Effector memory CD8-positive, alpha-beta T cell (primary cell): ENCODE measurements around the gene SYNE4.
A peak's percentile ranks its signal among the peaks of the same experiment; 100 is the strongest.
"Not testable (repeated sequence)": the region's sequence is repeated elsewhere in the genome, so short reads cannot be mapped to it uniquely, and the experiment has no call there.

Experiments
- ATAC-seq: fragments of 150-1000 bp; cut with Tn5 transposase; replicated peaks from 2 replicates; pipeline ENCODE4 v1.10.0; 2021; ENCODE audit warnings: mild to moderate bottlenecking, moderate library complexity
- DNase-seq, 3 experiments: peaks; one replicate each; pipeline ENCODE4 v3.0.0; 2021
- H3K27ac Mint-ChIP-seq, 2 donors: one replicate each; pipeline ENCODE4 v1.8.0; 2022; ENCODE audit warnings: mild to moderate bottlenecking in 2 of 2, mixed read lengths in 2 of 2, moderate library complexity in 2 of 2
- H3K27me3 Mint-ChIP-seq, 2 donors: one replicate each; pipeline ENCODE4 v1.8.0; 2022; ENCODE audit warnings: mixed read lengths in 2 of 2
- H3K36me3 Mint-ChIP-seq: one replicate; pipeline ENCODE4 v1.8.0; 2022; ENCODE audit warnings: mild to moderate bottlenecking, moderate library complexity, mixed read lengths; ENCODE audit not compliant: insufficient read depth
- H3K4me1 Mint-ChIP-seq, 2 donors: one replicate each; pipeline ENCODE4 v1.8.0; 2022; ENCODE audit warnings: low read depth in 2 of 2, mixed read lengths in 2 of 2
- H3K4me3 Mint-ChIP-seq, 2 donors: one replicate each; pipeline ENCODE4 v1.8.0; 2022; ENCODE audit warnings: mild to moderate bottlenecking in 2 of 2, mixed read lengths in 2 of 2, moderate library complexity in 2 of 2
- H3K9me3 Mint-ChIP-seq, 2 donors: one replicate each; pipeline ENCODE4 v1.8.0; 2022; ENCODE audit warnings: mixed read lengths in 2 of 2
- total RNA-seq, 9 experiments: gene quantifications; one replicate each; lab custom pipeline; 2026; lab: John Stamatoyannopoulos, UW

The SYNE4 gene
- 0 to 2.5 (median 1.0) reads per million in 9 experiments for total RNA-seq

- H3K27ac Mint-ChIP-seq, result peak within 1 kb of the TSS; percentile 27 to 65
- peaks cover 3% of the 10 kb centered on the region for H3K36me3 Mint-ChIP-seq
- ATAC-seq, result no peak
- no peaks in the 10 kb centered on the region for H3K27me3 Mint-ChIP-seq
- peaks cover 23 to 24% of the 10 kb centered on the region in 2 donors for H3K4me1 Mint-ChIP-seq
- DNase-seq, result no peak
- H3K4me3 Mint-ChIP-seq, result peak within 1 kb of the TSS; percentile 56 to 66
- H3K9me3 Mint-ChIP-seq, result no peaks in the 10 kb centered on the region
Observed at GRCh38 chr19:36008336-36008978, at the start of gene SYNE4. Gene SYNE4 (minus strand): TSS chr19:36008813. CDS start chr19:36008681, 132 bp downstream.

- peak; percentile 69 for ATAC-seq
- Mint-ChIP-seq H3K4me3 (peak within 1 kb of the TSS; percentile 87 to 88), H3K27me3 (no peaks in the 10 kb centered on the region), H3K36me3 (peaks cover 14% of the 10 kb centered on the region), H3K4me1 (peaks cover 5 to 13% of the 10 kb centered on the region in 2 donors), H3K27ac (peak within 1 kb of the TSS; percentile 86 to 96), H3K9me3 (no peaks in the 10 kb centered on the region)
- peak in 2 of 3 experiments; percentile 93 for DNase-seq
Observed at GRCh38 chr19:36054733-36055686, 46.4 kb upstream of the SYNE4 start, which contains the start of gene WDR62. Gene WDR62 (plus strand): TSS chr19:36054897. CDS start chr19:36054972, 75 bp downstream.

GRCh38 chr19:36054119-36054732, 45.6 kb upstream of the SYNE4 start, which contains the start of gene THAP8:
Gene THAP8 (minus strand): TSS chr19:36054285. CDS start chr19:36054217, 68 bp downstream.
- Mint-ChIP-seq H3K4me1 (peaks cover 5 to 13% of the 10 kb centered on the region in 2 donors), H3K27ac (peak within 1 kb of the TSS; percentile 86 to 96), H3K9me3 (no peaks in the 10 kb centered on the region), H3K27me3 (no peaks in the 10 kb centered on the region), H3K4me3 (peak within 1 kb of the TSS; percentile 87 to 88), H3K36me3 (peaks cover 14% of the 10 kb centered on the region)
- DNase-seq (peak; percentile 99 to 100 (median 100)), ATAC-seq (peak; percentile 82)

GRCh38 chr19:36051637-36052036, 43.0 kb upstream of the SYNE4 start:
- peaks cover 5 to 13% of the 10 kb centered on the region in 2 donors for H3K4me1 Mint-ChIP-seq
- H3K9me3 Mint-ChIP-seq, result no peaks in the 10 kb centered on the region
- H3K36me3 Mint-ChIP-seq, result peaks cover 14% of the 10 kb centered on the region
- H3K27ac Mint-ChIP-seq, result no peak overlapping the region
- ATAC-seq (no peak), DNase-seq (no peak)
- no peak overlapping the region for H3K4me3 Mint-ChIP-seq
- no peaks in the 10 kb centered on the region for H3K27me3 Mint-ChIP-seq

GRCh38 chr19:36051236-36051635, 42.6 kb upstream of the SYNE4 start:
- Mint-ChIP-seq H3K27ac (no peak overlapping the region), H3K36me3 (peaks cover 13% of the 10 kb centered on the region), H3K27me3 (no peaks in the 10 kb centered on the region), H3K4me1 (peaks cover 6 to 13% of the 10 kb centered on the region in 2 donors), H3K4me3 (no peak overlapping the region), H3K9me3 (no peaks in the 10 kb centered on the region)
- DNase-seq, result no peak
- ATAC-seq, result no peak

- H3K27ac Mint-ChIP-seq, result no peak overlapping the region
- H3K27me3 Mint-ChIP-seq, result no peaks in the 10 kb centered on the region
- DNase-seq, result no peak
- H3K9me3 Mint-ChIP-seq, result no peaks in the 10 kb centered on the region
- no peak overlapping the region for H3K4me3 Mint-ChIP-seq
- peaks cover 4 to 6% of the 10 kb centered on the region in 2 donors for H3K4me1 Mint-ChIP-seq
- ATAC-seq, result no peak
- H3K36me3 Mint-ChIP-seq, result peaks cover 5% of the 10 kb centered on the region
Observed at GRCh38 chr19:36049080-36049698, 40.6 kb upstream of the SYNE4 start.

- Mint-ChIP-seq H3K27me3 (no peaks in the 10 kb centered on the region), H3K36me3 (peaks cover 3% of the 10 kb centered on the region), H3K9me3 (no peaks in the 10 kb centered on the region), H3K4me3 (no peak overlapping the region), H3K4me1 (peaks cover 1 to 4% of the 10 kb centered on the region in 2 donors), H3K27ac (no peak overlapping the region)
- ATAC-seq, result no peak
- no peak for DNase-seq
Observed at GRCh38 chr19:36047835-36048234, 39.2 kb upstream of the SYNE4 start.

GRCh38 chr19:36046443-36047050, 37.9 kb upstream of the SYNE4 start:
- Mint-ChIP-seq H3K36me3 (peaks cover 3% of the 10 kb centered on the region), H3K4me1 (peaks cover 1 to 4% of the 10 kb centered on the region in 2 donors), H3K4me3 (no peak overlapping the region), H3K27me3 (no peaks in the 10 kb centered on the region), H3K9me3 (no peaks in the 10 kb centered on the region), H3K27ac (no peak overlapping the region)
- no peak for DNase-seq
- no peak for ATAC-seq

GRCh38 chr19:36043952-36044351, 35.3 kb upstream of the SYNE4 start:
- Mint-ChIP-seq H3K4me3 (no peak overlapping the region), H3K9me3 (no peaks in the 10 kb centered on the region), H3K36me3 (peaks cover 3% of the 10 kb centered on the region), H3K27ac (no peak overlapping the region), H3K4me1 (peaks cover 0 to 4% of the 10 kb centered on the region in 2 donors), H3K27me3 (no peaks in the 10 kb centered on the region)
- no peak for DNase-seq
- no peak for ATAC-seq

- Mint-ChIP-seq H3K4me1 (peaks cover 6 to 13% of the 10 kb centered on the region in 2 donors), H3K9me3 (no peaks in the 10 kb centered on the region), H3K4me3 (no peak overlapping the region), H3K27ac (peak overlapping the region in 1 of 2 donors; percentile 10), H3K27me3 (no peaks in the 10 kb centered on the region), H3K36me3 (no peaks in the 10 kb centered on the region)
- DNase-seq, result no peak
- no peak for ATAC-seq
Observed at GRCh38 chr19:36041831-36042230, 33.2 kb upstream of the SYNE4 start.

- not testable (repeated sequence) for H3K4me3 Mint-ChIP-seq, DNase-seq, H3K27me3 Mint-ChIP-seq, ATAC-seq, H3K9me3 Mint-ChIP-seq, H3K36me3 Mint-ChIP-seq
- peak overlapping the region in 1 of 2 donors; percentile 54 for H3K27ac Mint-ChIP-seq
- peaks cover 7 to 14% of the 10 kb centered on the region in 2 donors for H3K4me1 Mint-ChIP-seq
Observed at GRCh38 chr19:36041092-36041491, 32.5 kb upstream of the SYNE4 start.

GRCh38 chr19:36040495-36040894, 31.9 kb upstream of the SYNE4 start:
- no peak for DNase-seq
- peak overlapping the region in 1 of 2 donors; percentile 54 for H3K27ac Mint-ChIP-seq
- no peaks in the 10 kb centered on the region for H3K27me3 Mint-ChIP-seq
- H3K4me3 Mint-ChIP-seq, result no peak overlapping the region
- no peaks in the 10 kb centered on the region for H3K9me3 Mint-ChIP-seq
- peaks cover 12 to 17% of the 10 kb centered on the region in 2 donors for H3K4me1 Mint-ChIP-seq
- no peak for ATAC-seq
- H3K36me3 Mint-ChIP-seq, result no peaks in the 10 kb centered on the region
